ENCODE results near the gene RAB26.

- TF ChIP-seq CTCF (IDR thresholded peaks at IDR 0.05; ENCODE audit: low read depth, low read length, missing input control), result no peak
- no peak for TF ChIP-seq MAX (IDR thresholded peaks at IDR 0.05)
- peak in 1 of 2 donors; percentile 39 for TF ChIP-seq GABPA (IDR thresholded peaks at IDR 0.05 in 1 of 2, conservative IDR thresholded peaks at IDR 0.05 in 1 of 2)
- TF ChIP-seq RXRA (IDR thresholded peaks at IDR 0.05), result no peak
- TF ChIP-seq SP1 (IDR thresholded peaks at IDR 0.05), result peak; percentile 12
- TF ChIP-seq RAD21 (IDR thresholded peaks at IDR 0.05), result no peak
- no peak for TF ChIP-seq TAF1 (conservative IDR thresholded peaks at IDR 0.05)
Observed at GRCh38 chr16:2159175-2159838, 10.9 kb downstream of the RAB26 start.

Measured in liver (tissue), 3 donors.